Adrenal gland (tissue), 12 donors: ENCODE data around the gene CCDC6. TPM values are rescaled to one million over a fixed set of nuclear protein-coding genes. Genes with fewer than 3 reads are reported as not detected.
A peak's percentile ranks its signal among the peaks of the same experiment; 100 is the strongest.

Source experiments
- DNase-seq, 7 donors: peaks; one replicate each; pipeline ENCODE4 v3.0.0-alpha.2; 2019 to 2020
- H3K27ac ChIP-seq, 5 donors: fragments of 200-600 bp; sonication (generic) in 4 of 5; 1 replicate in 3 of 5; 2 replicates in 2 of 5; pipeline versions ENCODE4 v1.5.1 to v1.8.0; 2016 to 2020; ENCODE audit warnings: mild to moderate bottlenecking in 1 of 5
- H3K27me3 ChIP-seq: fragments of 200-600 bp; 2 replicates; pipeline ENCODE4 v1.8.0; 2021
- H3K36me3 ChIP-seq, 2 donors: fragments of 200-600 bp; replicated peaks in 1 of 2; 1 replicate in 1 of 2; 2 replicates in 1 of 2; pipeline versions ENCODE4 v1.5.1 to v1.8.0; 2018 to 2022
- H3K4me1 ChIP-seq, 2 donors: fragments of 200-600 bp; replicated peaks in 1 of 2; 1 replicate in 1 of 2; 2 replicates in 1 of 2; pipeline versions ENCODE4 v1.5.1 to v1.8.0; 2018 to 2021
- H3K4me3 ChIP-seq, 4 donors: fragments of 200-600 bp; sonication (generic) in 3 of 4; one replicate each; pipeline ENCODE4 v1.5.1; 2016 to 2018
- H3K9me3 ChIP-seq, 3 donors: fragments of 200-600 bp; sonication (generic) in 1 of 3; replicated peaks in 1 of 3; 1 replicate in 2 of 3; 2 replicates in 1 of 3; pipeline versions ENCODE4 v1.5.1 to v1.8.0; 2016 to 2021
- CTCF ChIP-seq, 6 experiments: fragments of 450-650 bp in 4 of 6; fragments of 200-600 bp in 2 of 6; sonication (generic) in 1 of 6; IDR thresholded peaks; 1 replicate in 5 of 6; 2 replicates in 1 of 6; pipeline versions ENCODE4 v1.5.1 to v1.8.0; 2016 to 2021; ENCODE audit warnings: antibody characterized with exemption in 6 of 6, mild to moderate bottlenecking in 2 of 6, moderate library complexity in 1 of 6
- POLR2A ChIP-seq, 2 donors: fragments of 450-650 bp; IDR thresholded peaks; one replicate each; pipeline ENCODE4 v1.6.1; 2017; ENCODE audit warnings: antibody characterized with exemption in 2 of 2, mild to moderate bottlenecking in 2 of 2, moderate library complexity in 1 of 2
- WGBS, 4 donors: extraction: QIAGEN DNeasy Blood & Tissue Kit in 2 of 4; methylation state at CpG; one replicate each; pipeline versions ENCODE4 v1.1.5 to v1.1.7; 2013 to 2017; 5-methylcytosine and 5-hydroxymethylcytosine counted together
- intact Hi-C, 2 donors: fragments of 100-400 bp; cut with DNase I; formaldehyde crosslinking; loops; one replicate each; pipeline versions ENCODE4 v1.14.1 to v1.15.0; 2022 to 2023
- polyA plus RNA-seq, 3 donors: library from polyadenylated mRNA; stranded (reverse); fragments of 200-250 nt in 2 of 3; fragments of 350-450 nt in 1 of 3; fragmentation: Illumina TruSeq in 1 of 3; extraction: RNeasy Lipid Tissue Mini Kit (QIAGEN cat#74804) in 1 of 3; gene quantifications; one replicate each; pipeline ENCODE4 v1.2.3, GENCODE V29; 2013 to 2014
- total RNA-seq, 9 donors: library from RNA; depleted of rRNA in 4 of 9; stranded (reverse); fragments of >200 nt in 4 of 9; fragments of 120-200 nt in 1 of 9; fragmentation: NEBNext Ultra II Directional in 1 of 9; extraction: Animal tissue kit (Norgen Biotek cat#: 25700) in 1 of 9; gene quantifications; one replicate each; pipeline versions ENCODE4 v1.1.0 to v1.2.4, GENCODE V29; 2013 to 2023
- donor health status: healthy with polysubstance abuse.
- donor health status: Bipolar disorder and iron deficiency.
- donor health status: DM: yes; HTN: yes; CAD: no.
- donor health status: DM: no; HTN: no; CAD: no.
- donor health status: DM: no; HTN: no; CAD: no.
- donor health status: DM: yes; HTN: yes; CAD: no.

The CCDC6 gene
- total and polyA plus RNA-seq, 12 donors = 7.1 to 53.3 (median 32.9) TPM

DNA sequence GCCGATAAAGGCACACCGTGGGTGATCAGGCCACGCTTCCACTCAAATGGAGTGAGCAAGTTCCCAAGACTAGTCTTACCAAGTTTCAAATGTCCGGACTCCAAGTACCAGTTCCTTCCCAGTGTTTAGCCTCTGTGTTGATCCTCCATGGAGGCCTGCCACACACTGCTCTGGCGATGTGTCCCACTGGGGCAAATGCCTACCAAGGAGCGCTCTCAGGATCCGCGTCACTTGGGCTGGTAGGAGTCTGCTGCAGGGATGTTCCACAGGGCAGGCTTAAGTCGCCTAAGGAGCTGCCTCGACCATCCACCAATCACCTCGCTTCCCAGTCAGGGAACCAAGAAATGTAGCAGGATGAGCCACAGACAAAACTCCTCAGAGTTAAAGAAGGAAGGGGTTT, 135.7 kb downstream of the CCDC6 start:
- intact Hi-C loops = no loop called here
- H3K4me3 ChIP-seq = no peak overlapping the region
- no peaks in the 10 kb centered on the region for H3K9me3 ChIP-seq
- TF ChIP-seq CTCF (IDR thresholded peaks at IDR 0.05) = no peak
- TF ChIP-seq POLR2A (IDR thresholded peaks at IDR 0.05) = no peak
- WGBS, 4 donors = 98 to 100% (median 98%) methylated on average over 11 of the region's 11 CpGs
- H3K4me1 ChIP-seq = no peaks in the 10 kb centered on the region
- no peak overlapping the region for H3K27ac ChIP-seq
- no peak for DNase-seq
- no peaks in the 10 kb centered on the region for H3K27me3 ChIP-seq
- no peaks in the 10 kb centered on the region for H3K36me3 ChIP-seq

DNA sequence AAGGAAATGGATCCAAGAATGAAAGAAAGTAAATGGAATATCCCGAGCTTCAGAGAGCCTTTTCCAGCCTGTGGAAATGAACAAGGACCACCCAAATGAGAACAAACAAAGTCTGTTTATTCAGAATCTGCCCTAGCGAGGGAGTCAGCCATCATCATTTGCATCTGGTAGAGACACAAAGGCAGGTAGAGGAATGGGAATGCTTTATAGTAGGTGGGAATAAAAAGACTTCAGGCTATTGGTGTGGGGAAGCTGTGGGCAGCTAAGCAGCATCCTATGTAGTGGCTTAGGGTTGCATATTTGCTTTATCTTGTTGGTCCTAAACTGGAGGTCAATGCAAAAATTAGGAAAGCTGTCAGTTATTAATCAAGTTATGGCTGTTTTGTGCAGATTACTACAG, 143.9 kb downstream of the CCDC6 start:
- 46 to 76% (median 52%) methylated on average over 2 of the region's 2 CpGs for whole genome bisulfite sequencing, 4 donors
- TF ChIP-seq POLR2A (IDR thresholded peaks at IDR 0.05) = no peak
- H3K27me3 ChIP-seq = no peaks in the 10 kb centered on the region
- no peaks in the 10 kb centered on the region for H3K4me1 ChIP-seq
- no peak overlapping the region for H3K27ac ChIP-seq
- no peaks in the 10 kb centered on the region for H3K36me3 ChIP-seq
- no peaks in the 10 kb centered on the region for H3K9me3 ChIP-seq
- intact Hi-C loops = no loop called here
- no peak for DNase-seq
- no peak overlapping the region for H3K4me3 ChIP-seq

DNA sequence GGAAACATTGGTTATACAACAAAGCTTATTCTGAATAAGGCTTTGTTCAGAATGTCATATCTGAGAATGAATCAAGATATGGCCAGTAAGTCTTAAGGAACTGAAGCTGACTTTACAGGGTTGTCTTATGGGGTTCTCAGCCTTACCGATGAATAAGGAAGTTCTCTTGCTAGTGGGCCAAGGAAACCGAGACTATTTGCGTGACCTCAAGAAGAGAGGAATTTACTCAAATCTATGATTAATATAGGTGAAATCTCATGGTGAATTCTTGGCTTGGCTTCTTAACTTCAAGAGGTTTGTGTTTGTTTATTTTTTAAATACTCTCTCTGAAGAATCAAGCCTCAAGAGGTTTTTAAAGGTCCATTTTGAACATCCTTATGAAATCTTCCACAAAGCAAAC, 148.4 kb downstream of the CCDC6 start:
- Histone ChIP-seq H3K36me3 (no peaks in the 10 kb centered on the region), H3K4me1 (no peaks in the 10 kb centered on the region), H3K27me3 (no peaks in the 10 kb centered on the region), H3K9me3 (no peaks in the 10 kb centered on the region), H3K4me3 (no peak overlapping the region), H3K27ac (peak overlapping the region in 1 of 5 donors; percentile 7)
- intact Hi-C loops = no loop called here
- DNase-seq = no peak
- TF ChIP-seq CTCF (IDR thresholded peaks at IDR 0.05) (no peak), POLR2A (IDR thresholded peaks at IDR 0.05) (no peak)
- 42 to 72% (median 57%) methylated on average over 3 of the region's 3 CpGs for WGBS, 4 donors

DNA sequence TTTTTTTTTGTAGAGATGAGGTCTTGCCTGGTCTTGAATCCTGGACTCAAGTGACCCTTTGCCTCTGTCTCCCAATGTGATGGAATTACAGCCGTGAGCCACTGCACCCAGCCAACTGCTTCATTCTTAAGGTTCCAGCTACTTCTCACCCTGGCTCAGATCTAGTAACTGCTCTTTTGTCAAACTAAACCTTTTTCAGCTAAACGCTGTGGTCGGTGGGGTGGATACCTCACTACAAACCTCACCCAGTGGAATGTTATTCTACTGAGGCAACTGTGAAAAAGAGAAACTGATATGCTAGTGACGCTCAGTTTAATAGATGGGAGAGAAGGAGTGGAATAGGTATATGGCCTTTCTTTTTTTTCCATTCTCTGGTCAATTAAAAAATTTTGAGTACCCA, 151.4 kb downstream of the CCDC6 start:
- Histone ChIP-seq H3K36me3 (no peaks in the 10 kb centered on the region), H3K9me3 (no peaks in the 10 kb centered on the region), H3K27me3 (no peaks in the 10 kb centered on the region), H3K27ac (no peak overlapping the region), H3K4me1 (peaks cover 5 to 10% of the 10 kb centered on the region in 2 donors), H3K4me3 (no peak overlapping the region)
- TF ChIP-seq POLR2A (IDR thresholded peaks at IDR 0.05) = no peak
- TF ChIP-seq CTCF (IDR thresholded peaks at IDR 0.05) = no peak
- intact Hi-C loops = no loop called here
- 93 to 97% (median 96%) methylated on average over 4 of the region's 4 CpGs for WGBS, 4 donors
- DNase-seq = no peak

DNA sequence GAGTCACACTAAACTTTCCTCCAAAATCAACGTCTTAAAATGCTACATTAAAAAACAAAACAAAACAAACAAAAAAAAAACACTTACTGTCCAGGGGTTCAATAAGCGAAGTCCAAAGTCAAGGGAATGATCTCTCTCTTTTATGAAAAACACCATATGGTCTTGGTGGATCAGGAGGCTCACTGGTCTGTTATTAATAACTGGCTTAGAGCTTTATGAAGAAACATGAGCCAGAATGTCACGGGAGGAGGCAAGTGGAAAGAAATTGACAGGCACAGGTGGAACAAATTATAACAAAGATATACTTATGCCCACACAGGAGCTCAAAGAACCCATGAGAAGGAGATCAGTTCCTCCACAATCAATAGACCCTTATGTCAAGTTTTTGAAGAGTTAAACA, 153.1 kb downstream of the CCDC6 start, which contains the start of gene MRLN:
MRLN (minus strand) TSS at position 189 of the 400 bp plus-strand sequence.
- no peak for DNase-seq
- Histone ChIP-seq H3K9me3 (no peaks in the 10 kb centered on the region), H3K4me3 (no peak within 1 kb of the TSS), H3K27ac (no peak within 1 kb of the TSS), H3K36me3 (no peaks in the 10 kb centered on the region), H3K4me1 (peaks cover 17 to 25% of the 10 kb centered on the region in 2 donors), H3K27me3 (no peaks in the 10 kb centered on the region)
- intact Hi-C loops = no loop called here
- WGBS, 4 donors = 71 to 82% (median 77%) methylated on average over 3 of the region's 3 CpGs
- TF ChIP-seq CTCF (IDR thresholded peaks at IDR 0.05) = no peak
- no peak for TF ChIP-seq POLR2A (IDR thresholded peaks at IDR 0.05)
